ENCODE data around the gene GP5.

DNA sequence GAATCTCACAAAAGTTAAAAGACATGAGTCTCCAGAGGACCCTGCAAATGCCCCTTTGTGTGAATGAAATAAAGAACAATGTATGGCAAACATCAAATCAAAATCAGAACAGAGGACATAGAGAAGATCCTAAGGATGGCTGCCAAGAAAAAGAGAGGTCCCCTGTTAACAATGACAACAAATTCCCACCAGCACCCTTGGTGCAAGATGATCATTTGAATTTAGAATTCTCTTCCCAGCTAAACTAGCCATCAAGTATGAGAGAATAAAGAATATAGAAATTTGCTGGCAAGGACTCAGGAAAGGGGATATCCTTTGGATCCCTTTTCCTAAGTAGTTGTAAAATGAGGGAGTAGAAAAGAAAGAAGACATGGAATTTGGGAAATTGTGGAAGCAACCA is 8.2 kb downstream of the GP5 start:
- TF ChIP-seq, protein P1, sequence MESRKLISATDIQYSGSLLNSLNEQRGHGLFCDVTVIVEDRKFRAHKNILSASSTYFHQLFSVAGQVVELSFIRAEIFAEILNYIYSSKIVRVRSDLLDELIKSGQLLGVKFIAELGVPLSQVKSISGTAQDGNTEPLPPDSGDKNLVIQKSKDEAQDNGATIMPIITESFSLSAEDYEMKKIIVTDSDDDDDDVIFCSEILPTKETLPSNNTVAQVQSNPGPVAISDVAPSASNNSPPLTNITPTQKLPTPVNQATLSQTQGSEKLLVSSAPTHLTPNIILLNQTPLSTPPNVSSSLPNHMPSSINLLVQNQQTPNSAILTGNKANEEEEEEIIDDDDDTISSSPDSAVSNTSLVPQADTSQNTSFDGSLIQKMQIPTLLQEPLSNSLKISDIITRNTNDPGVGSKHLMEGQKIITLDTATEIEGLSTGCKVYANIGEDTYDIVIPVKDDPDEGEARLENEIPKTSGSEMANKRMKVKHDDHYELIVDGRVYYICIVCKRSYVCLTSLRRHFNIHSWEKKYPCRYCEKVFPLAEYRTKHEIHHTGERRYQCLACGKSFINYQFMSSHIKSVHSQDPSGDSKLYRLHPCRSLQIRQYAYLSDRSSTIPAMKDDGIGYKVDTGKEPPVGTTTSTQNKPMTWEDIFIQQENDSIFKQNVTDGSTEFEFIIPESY (CRISPR knock-in tag; IDR thresholded peaks at IDR 0.05) = no peak
- TF ChIP-seq EZH2 (IDR thresholded peaks at IDR 0.05; ENCODE audit: borderline replicate concordance, low read depth, low read length) (no peak), TAF1 (IDR thresholded peaks at IDR 0.05; ENCODE audit: control insufficient read depth, extremely low read depth, insufficient read depth, low read length, severe bottlenecking) (no peak)
- TF ChIP-seq, protein P2, sequence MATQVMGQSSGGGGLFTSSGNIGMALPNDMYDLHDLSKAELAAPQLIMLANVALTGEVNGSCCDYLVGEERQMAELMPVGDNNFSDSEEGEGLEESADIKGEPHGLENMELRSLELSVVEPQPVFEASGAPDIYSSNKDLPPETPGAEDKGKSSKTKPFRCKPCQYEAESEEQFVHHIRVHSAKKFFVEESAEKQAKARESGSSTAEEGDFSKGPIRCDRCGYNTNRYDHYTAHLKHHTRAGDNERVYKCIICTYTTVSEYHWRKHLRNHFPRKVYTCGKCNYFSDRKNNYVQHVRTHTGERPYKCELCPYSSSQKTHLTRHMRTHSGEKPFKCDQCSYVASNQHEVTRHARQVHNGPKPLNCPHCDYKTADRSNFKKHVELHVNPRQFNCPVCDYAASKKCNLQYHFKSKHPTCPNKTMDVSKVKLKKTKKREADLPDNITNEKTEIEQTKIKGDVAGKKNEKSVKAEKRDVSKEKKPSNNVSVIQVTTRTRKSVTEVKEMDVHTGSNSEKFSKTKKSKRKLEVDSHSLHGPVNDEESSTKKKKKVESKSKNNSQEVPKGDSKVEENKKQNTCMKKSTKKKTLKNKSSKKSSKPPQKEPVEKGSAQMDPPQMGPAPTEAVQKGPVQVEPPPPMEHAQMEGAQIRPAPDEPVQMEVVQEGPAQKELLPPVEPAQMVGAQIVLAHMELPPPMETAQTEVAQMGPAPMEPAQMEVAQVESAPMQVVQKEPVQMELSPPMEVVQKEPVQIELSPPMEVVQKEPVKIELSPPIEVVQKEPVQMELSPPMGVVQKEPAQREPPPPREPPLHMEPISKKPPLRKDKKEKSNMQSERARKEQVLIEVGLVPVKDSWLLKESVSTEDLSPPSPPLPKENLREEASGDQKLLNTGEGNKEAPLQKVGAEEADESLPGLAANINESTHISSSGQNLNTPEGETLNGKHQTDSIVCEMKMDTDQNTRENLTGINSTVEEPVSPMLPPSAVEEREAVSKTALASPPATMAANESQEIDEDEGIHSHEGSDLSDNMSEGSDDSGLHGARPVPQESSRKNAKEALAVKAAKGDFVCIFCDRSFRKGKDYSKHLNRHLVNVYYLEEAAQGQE (IDR thresholded peaks at IDR 0.05; ENCODE audit: borderline replicate concordance) = no peak
- TF ChIP-seq, protein P2 (CRISPR knock-in tag; IDR thresholded peaks at IDR 0.05; ENCODE audit: low read depth) = no peak
- TF ChIP-seq, protein P3, sequence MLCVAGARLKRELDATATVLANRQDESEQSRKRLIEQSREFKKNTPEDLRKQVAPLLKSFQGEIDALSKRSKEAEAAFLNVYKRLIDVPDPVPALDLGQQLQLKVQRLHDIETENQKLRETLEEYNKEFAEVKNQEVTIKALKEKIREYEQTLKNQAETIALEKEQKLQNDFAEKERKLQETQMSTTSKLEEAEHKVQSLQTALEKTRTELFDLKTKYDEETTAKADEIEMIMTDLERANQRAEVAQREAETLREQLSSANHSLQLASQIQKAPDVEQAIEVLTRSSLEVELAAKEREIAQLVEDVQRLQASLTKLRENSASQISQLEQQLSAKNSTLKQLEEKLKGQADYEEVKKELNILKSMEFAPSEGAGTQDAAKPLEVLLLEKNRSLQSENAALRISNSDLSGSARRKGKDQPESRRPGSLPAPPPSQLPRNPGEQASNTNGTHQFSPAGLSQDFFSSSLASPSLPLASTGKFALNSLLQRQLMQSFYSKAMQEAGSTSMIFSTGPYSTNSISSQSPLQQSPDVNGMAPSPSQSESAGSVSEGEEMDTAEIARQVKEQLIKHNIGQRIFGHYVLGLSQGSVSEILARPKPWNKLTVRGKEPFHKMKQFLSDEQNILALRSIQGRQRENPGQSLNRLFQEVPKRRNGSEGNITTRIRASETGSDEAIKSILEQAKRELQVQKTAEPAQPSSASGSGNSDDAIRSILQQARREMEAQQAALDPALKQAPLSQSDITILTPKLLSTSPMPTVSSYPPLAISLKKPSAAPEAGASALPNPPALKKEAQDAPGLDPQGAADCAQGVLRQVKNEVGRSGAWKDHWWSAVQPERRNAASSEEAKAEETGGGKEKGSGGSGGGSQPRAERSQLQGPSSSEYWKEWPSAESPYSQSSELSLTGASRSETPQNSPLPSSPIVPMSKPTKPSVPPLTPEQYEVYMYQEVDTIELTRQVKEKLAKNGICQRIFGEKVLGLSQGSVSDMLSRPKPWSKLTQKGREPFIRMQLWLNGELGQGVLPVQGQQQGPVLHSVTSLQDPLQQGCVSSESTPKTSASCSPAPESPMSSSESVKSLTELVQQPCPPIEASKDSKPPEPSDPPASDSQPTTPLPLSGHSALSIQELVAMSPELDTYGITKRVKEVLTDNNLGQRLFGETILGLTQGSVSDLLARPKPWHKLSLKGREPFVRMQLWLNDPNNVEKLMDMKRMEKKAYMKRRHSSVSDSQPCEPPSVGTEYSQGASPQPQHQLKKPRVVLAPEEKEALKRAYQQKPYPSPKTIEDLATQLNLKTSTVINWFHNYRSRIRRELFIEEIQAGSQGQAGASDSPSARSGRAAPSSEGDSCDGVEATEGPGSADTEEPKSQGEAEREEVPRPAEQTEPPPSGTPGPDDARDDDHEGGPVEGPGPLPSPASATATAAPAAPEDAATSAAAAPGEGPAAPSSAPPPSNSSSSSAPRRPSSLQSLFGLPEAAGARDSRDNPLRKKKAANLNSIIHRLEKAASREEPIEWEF (CRISPR knock-in tag; IDR thresholded peaks at IDR 0.05) = no peak

All from K562 (cell line).